ENCODE data around the gene IQSEC1.

Gene IQSEC1

GRCh38 chr3:13023971-13024764, 49.1 kb downstream of the IQSEC1 start:
- DNase-seq (ENCODE audit: insufficient read length, low spot score) (no peak), FAIRE-seq (no peak)
- TF ChIP-seq POLR2A (IDR thresholded peaks at IDR 0.05; ENCODE audit: low read depth, low read length), result no peak

- TF ChIP-seq POLR2A (IDR thresholded peaks at IDR 0.05; ENCODE audit: low read depth, low read length), result no peak
- FAIRE-seq, result no peak
These were observed 49.8 kb downstream of the IQSEC1 start for GRCh38 chr3:13023235-13023970.

GRCh38 chr3:13022348-13023234, 50.6 kb downstream of the IQSEC1 start:
- TF ChIP-seq POLR2A (IDR thresholded peaks at IDR 0.05; ENCODE audit: low read depth, low read length), result peak; percentile 29; the same call in 1 of the 2 replicates
- no peak for FAIRE-seq
- DNase-seq (ENCODE audit: insufficient read length, low spot score), result peak; percentile 84

More at GRCh38 chr3:13023235-13023970, 49.8 kb downstream of the IQSEC1 start:
- no peak for DNase-seq (ENCODE audit: insufficient read length, low spot score)

GRCh38 chr3:13021141-13022114, 51.8 kb downstream of the IQSEC1 start:
- TF ChIP-seq POLR2A (IDR thresholded peaks at IDR 0.05; ENCODE audit: low read depth, low read length), result no peak
- FAIRE-seq, result no peak
- no peak for DNase-seq (ENCODE audit: insufficient read length, low spot score)

GRCh38 chr3:13020159-13020750, 53.0 kb downstream of the IQSEC1 start:
- DNase-seq (ENCODE audit: insufficient read length, low spot score) (no peak), FAIRE-seq (no peak)
- no peak for TF ChIP-seq POLR2A (IDR thresholded peaks at IDR 0.05; ENCODE audit: low read depth, low read length)

- FAIRE-seq (no peak), DNase-seq (ENCODE audit: insufficient read length, low spot score) (peak; percentile 81)
- TF ChIP-seq POLR2A (IDR thresholded peaks at IDR 0.05; ENCODE audit: low read depth, low read length), result no peak
These were observed 53.8 kb downstream of the IQSEC1 start for GRCh38 chr3:13019243-13020095.

- no peak for DNase-seq (ENCODE audit: insufficient read length, low spot score)
- no peak for FAIRE-seq
- TF ChIP-seq POLR2A (IDR thresholded peaks at IDR 0.05; ENCODE audit: low read depth, low read length), result no peak
These were observed 54.5 kb downstream of the IQSEC1 start for GRCh38 chr3:13018561-13019242.

- no peak for TF ChIP-seq POLR2A (IDR thresholded peaks at IDR 0.05; ENCODE audit: low read depth, low read length)
- FAIRE-seq (peak; percentile 38), DNase-seq (ENCODE audit: insufficient read length, low spot score) (peak; percentile 58)
These were observed 55.2 kb downstream of the IQSEC1 start for GRCh38 chr3:13018043-13018451.

- FAIRE-seq, result no peak
- no peak for DNase-seq (ENCODE audit: insufficient read length, low spot score)
- TF ChIP-seq POLR2A (IDR thresholded peaks at IDR 0.05; ENCODE audit: low read depth, low read length), result no peak
These were observed 55.7 kb downstream of the IQSEC1 start for GRCh38 chr3:13017361-13018042.

GRCh38 chr3:13016721-13017255, 56.4 kb downstream of the IQSEC1 start:
- FAIRE-seq, result no peak

More at GRCh38 chr3:13016721-13017255, 56.4 kb downstream of the IQSEC1 start:
- no peak for DNase-seq (ENCODE audit: insufficient read length, low spot score)
- no peak for TF ChIP-seq POLR2A (IDR thresholded peaks at IDR 0.05; ENCODE audit: low read depth, low read length)

Measured in H54 (cell line).